ENCODE measurements around the gene INMT. TPM values are rescaled to one million over a fixed set of nuclear protein-coding genes. Genes with fewer than 3 reads are reported as not detected.

Gene INMT
- total RNA-seq, 6 experiments from 2014 or later = not detected

- Mint-ChIP-seq H3K4me3 (peak overlapping the region; percentile 53), H3K27ac (peak overlapping the region; percentile 61), H3K36me3 (ENCODE audit: low read depth) (peaks cover 17% of the 10 kb centered on the region), H3K27me3 (ENCODE audit: insufficient read depth) (peaks cover 5% of the 10 kb centered on the region), H3K9me3 (no peaks in the 10 kb centered on the region), H3K4me1 (ENCODE audit: low read depth) (peaks cover 97% of the 10 kb centered on the region)
- TF ChIP-seq, protein P1, sequence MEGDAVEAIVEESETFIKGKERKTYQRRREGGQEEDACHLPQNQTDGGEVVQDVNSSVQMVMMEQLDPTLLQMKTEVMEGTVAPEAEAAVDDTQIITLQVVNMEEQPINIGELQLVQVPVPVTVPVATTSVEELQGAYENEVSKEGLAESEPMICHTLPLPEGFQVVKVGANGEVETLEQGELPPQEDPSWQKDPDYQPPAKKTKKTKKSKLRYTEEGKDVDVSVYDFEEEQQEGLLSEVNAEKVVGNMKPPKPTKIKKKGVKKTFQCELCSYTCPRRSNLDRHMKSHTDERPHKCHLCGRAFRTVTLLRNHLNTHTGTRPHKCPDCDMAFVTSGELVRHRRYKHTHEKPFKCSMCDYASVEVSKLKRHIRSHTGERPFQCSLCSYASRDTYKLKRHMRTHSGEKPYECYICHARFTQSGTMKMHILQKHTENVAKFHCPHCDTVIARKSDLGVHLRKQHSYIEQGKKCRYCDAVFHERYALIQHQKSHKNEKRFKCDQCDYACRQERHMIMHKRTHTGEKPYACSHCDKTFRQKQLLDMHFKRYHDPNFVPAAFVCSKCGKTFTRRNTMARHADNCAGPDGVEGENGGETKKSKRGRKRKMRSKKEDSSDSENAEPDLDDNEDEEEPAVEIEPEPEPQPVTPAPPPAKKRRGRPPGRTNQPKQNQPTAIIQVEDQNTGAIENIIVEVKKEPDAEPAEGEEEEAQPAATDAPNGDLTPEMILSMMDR (IDR thresholded peaks at IDR 0.05) = no peak
- no peak for DNase-seq
These were observed 48.2 kb downstream of the INMT start for GRCh38 chr7:30799976-30800661.

DNA sequence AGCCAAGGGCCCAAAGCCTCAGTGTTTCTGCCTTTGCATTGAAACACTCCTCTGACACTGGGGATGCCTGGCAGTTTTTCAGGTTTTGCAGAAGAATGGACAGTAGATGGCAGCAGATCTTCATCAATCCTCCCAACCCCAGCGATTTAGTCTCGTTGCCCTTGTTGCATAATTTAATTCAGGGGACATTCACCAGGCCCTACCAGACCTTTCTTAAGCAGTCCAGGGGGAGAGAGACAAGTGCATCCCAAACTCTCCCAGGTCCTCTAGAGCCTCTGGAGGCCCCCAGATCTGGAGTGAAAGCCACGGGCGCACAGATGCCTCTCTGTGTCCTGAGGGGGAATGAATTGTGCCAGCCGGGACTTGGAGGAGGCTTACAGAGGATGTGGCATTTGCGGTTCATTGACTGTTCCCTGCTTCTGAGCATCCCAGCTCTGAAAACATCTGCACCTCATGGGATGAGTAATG lies 48.9 kb downstream of the INMT start:
- peaks cover 97% of the 10 kb centered on the region for H3K4me1 Mint-ChIP-seq (ENCODE audit: low read depth)
- H3K27me3 Mint-ChIP-seq (ENCODE audit: insufficient read depth) = peaks cover 6% of the 10 kb centered on the region
- TF ChIP-seq, protein P1 (IDR thresholded peaks at IDR 0.05) = peak; percentile 87
- no peaks in the 10 kb centered on the region for H3K9me3 Mint-ChIP-seq
- DNase-seq = peak; percentile 75
- peak overlapping the region; percentile 37 for H3K4me3 Mint-ChIP-seq
- peak overlapping the region; percentile 61 for H3K27ac Mint-ChIP-seq
- peaks cover 24% of the 10 kb centered on the region for H3K36me3 Mint-ChIP-seq (ENCODE audit: low read depth)

DNA sequence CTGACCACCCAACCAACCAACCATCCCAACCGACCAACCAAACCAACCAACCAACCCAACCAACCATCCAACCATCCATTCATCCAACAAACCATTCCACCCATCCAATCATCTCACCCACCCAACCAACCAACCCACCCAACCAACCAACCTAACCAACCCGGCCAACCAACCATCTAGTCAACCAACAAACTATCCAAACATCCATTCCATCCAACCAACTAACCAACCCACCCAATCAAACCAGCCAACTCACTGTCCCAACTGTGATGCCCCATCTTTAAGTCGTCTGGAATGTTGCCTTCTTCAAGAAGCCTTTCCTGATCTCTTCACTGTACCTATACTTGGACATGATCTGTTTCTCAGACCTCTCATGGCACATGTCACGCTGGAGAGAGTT lies 50.9 kb downstream of the INMT start:
- DNase-seq = no peak
- H3K4me3 Mint-ChIP-seq = no peak overlapping the region
- TF ChIP-seq, protein P1 (IDR thresholded peaks at IDR 0.05) = no peak
- H3K4me1 Mint-ChIP-seq (ENCODE audit: low read depth) = peaks cover 77% of the 10 kb centered on the region
- H3K27me3 Mint-ChIP-seq (ENCODE audit: insufficient read depth) = peaks cover 12% of the 10 kb centered on the region
- peaks cover 24% of the 10 kb centered on the region for H3K36me3 Mint-ChIP-seq (ENCODE audit: low read depth)
- no peaks in the 10 kb centered on the region for H3K9me3 Mint-ChIP-seq
- no peak overlapping the region for H3K27ac Mint-ChIP-seq

DNA sequence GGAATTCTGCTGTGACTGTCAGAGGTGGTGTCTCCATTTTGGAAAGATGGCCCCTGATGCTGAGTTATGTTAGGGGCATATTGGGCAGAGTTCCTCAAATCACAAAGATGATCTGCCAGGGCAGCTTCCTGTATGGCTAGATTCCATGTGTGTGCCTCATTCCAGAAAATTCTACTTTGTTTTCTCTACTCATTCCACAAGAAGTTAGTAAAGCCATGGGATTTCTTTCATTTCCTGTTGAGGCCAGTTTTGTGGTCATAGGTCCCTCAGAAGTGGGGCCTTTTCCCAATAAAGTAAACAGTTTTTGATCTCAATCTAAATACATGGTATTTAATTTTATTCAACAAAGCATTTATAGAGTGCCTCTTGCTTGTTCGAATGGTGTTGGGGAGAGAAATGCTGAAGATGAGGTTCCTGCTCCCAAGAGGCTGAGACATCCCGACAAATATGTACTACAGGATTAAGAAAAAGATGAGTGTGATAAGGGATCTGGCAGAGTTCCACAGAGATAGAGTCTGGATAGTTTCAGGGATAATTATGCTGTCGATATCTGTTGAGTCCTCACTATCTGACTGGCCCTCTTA lies 52.2 kb downstream of the INMT start:
- Mint-ChIP-seq H3K36me3 (ENCODE audit: low read depth) (peaks cover 30% of the 10 kb centered on the region), H3K4me3 (peak overlapping the region; percentile 18; the same call in 1 of the 2 replicates), H3K9me3 (no peaks in the 10 kb centered on the region), H3K4me1 (ENCODE audit: low read depth) (peaks cover 63% of the 10 kb centered on the region), H3K27me3 (ENCODE audit: insufficient read depth) (peaks cover 13% of the 10 kb centered on the region), H3K27ac (peak overlapping the region; percentile 57)
- peak; percentile 93 for DNase-seq
- TF ChIP-seq, protein P1 (IDR thresholded peaks at IDR 0.05) = no peak

GRCh38 chr7:30805081-30805691 lies 53.3 kb downstream of the INMT start:
- no peak for DNase-seq
- H3K9me3 Mint-ChIP-seq = no peaks in the 10 kb centered on the region

More at GRCh38 chr7:30805081-30805691, 53.3 kb downstream of the INMT start:
- Mint-ChIP-seq H3K4me3 (peak overlapping the region; percentile 18; the same call in 1 of the 2 replicates), H3K27ac (no peak overlapping the region), H3K27me3 (ENCODE audit: insufficient read depth) (peaks cover 13% of the 10 kb centered on the region), H3K36me3 (ENCODE audit: low read depth) (peaks cover 30% of the 10 kb centered on the region), H3K4me1 (ENCODE audit: low read depth) (peaks cover 53% of the 10 kb centered on the region)
- TF ChIP-seq, protein P1 (IDR thresholded peaks at IDR 0.05) = no peak
